GM18498 (cell line): Measurements from ENCODE around the gene MCCC2.
"Not testable (repeated sequence)": the region's sequence is repeated elsewhere in the genome, so short reads cannot be mapped to it uniquely, and the experiment has no call there.

ENCODE experiments used
- ATAC-seq: cut with Tn5 transposase; IDR thresholded peaks from one replicate; pipeline ENCODE4 v1.9.1; 2021; ENCODE audit warnings: mild to moderate bottlenecking, moderate library complexity; ENCODE audit not compliant: unreplicated experiment

The MCCC2 gene

GRCh38 chr5:71596169-71596568 lies 9.0 kb downstream of the MCCC2 start:
- ATAC-seq = no peak

GRCh38 chr5:71597001-71597400 lies 9.9 kb downstream of the MCCC2 start:
- no peak for ATAC-seq

GRCh38 chr5:71600783-71601182 lies 13.6 kb downstream of the MCCC2 start:
- ATAC-seq = no peak

- peak; percentile 94 for ATAC-seq
Measured at GRCh38 chr5:71601222-71602026, 14.3 kb downstream of the MCCC2 start.

GRCh38 chr5:71609916-71610315 lies 22.8 kb downstream of the MCCC2 start:
- not testable (repeated sequence) for ATAC-seq

- ATAC-seq = no peak
Measured at GRCh38 chr5:71615809-71616208, 28.7 kb downstream of the MCCC2 start.

GRCh38 chr5:71620630-71621029 lies 33.5 kb downstream of the MCCC2 start:
- no peak for ATAC-seq

GRCh38 chr5:71621268-71621667 lies 34.1 kb downstream of the MCCC2 start:
- no peak for ATAC-seq

GRCh38 chr5:71621741-71622140 lies 34.6 kb downstream of the MCCC2 start:
- no peak for ATAC-seq

- no peak for ATAC-seq
Measured at GRCh38 chr5:71623221-71623794, 36.2 kb downstream of the MCCC2 start.

- ATAC-seq = no peak
Measured at GRCh38 chr5:71629950-71630349, 42.8 kb downstream of the MCCC2 start.

GRCh38 chr5:71631070-71631469 lies 43.9 kb downstream of the MCCC2 start:
- no peak for ATAC-seq

- ATAC-seq = no peak
Measured at GRCh38 chr5:71632168-71632567, 45.0 kb downstream of the MCCC2 start.

GRCh38 chr5:71633255-71634155 lies 46.4 kb downstream of the MCCC2 start:
- no peak for ATAC-seq

- ATAC-seq = no peak
Measured at GRCh38 chr5:71637133-71637532, 50.0 kb downstream of the MCCC2 start.

GRCh38 chr5:71640408-71640807 lies 53.3 kb downstream of the MCCC2 start:
- ATAC-seq = no peak

GRCh38 chr5:71645030-71645429 lies 57.9 kb downstream of the MCCC2 start:
- no peak for ATAC-seq

- ATAC-seq = not testable (repeated sequence)
Measured at GRCh38 chr5:71650940-71651339, 63.8 kb downstream of the MCCC2 start.

- ATAC-seq = no peak
Measured at GRCh38 chr5:71651579-71651978, 64.4 kb downstream of the MCCC2 start.

- no peak for ATAC-seq
Measured at GRCh38 chr5:71652349-71652748, 65.2 kb downstream of the MCCC2 start.

- ATAC-seq = no peak
Measured at GRCh38 chr5:71652803-71653543, 65.8 kb downstream of the MCCC2 start.
